ENCODE measurements around the gene PLXNC1. TPM values are rescaled to one million over a fixed set of nuclear protein-coding genes. Genes with fewer than 3 reads are reported as not detected.

PLXNC1 gene
- total and polyA plus RNA-seq, 9 donors: 8.2 to 33.7 (median 17.5) TPM

DNA sequence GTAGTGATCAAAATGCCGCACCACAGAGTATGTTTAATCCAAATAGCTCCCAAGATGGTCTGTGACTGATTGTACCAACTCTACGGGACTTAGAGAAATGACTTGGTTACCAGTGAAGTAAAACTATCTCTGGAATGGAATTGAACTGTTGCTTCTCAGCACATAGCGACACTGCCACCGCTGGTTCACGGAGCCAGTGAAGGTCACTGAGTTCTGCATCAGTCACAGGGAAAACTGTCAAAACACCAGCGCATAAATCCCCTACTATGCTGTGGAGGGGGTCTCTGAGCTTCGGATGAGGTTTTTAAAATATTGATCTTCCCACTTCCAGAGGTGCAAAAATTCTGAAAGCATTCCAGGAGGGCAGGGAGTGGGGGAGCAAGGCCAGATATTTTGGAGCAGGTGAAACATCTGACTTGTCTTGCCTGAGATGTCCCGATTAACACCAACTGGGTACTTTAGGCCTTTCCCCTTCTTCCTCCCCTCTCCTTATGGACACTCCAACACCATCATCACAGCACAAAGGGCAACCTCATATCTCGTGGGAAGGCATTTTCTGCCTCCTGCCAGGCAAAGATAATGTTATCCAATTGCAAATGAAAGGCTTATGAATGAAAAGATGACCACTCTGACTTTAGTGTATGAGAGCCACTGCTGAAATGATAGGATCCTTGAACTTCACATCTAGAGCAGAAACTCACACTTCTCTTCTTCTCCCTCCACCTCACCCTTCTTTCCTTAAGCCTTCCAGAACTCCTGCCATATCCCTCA, 2.0 kb upstream of the PLXNC1 start:
- no peaks in the 10 kb centered on the region for H3K9me3 ChIP-seq
- TF ChIP-seq CTCF (IDR thresholded peaks at IDR 0.05) (no peak), EP300 (IDR thresholded peaks at IDR 0.05) (no peak), POLR2A (IDR thresholded peaks at IDR 0.05) (no peak)
- H3K27ac ChIP-seq: no peak overlapping the region
- H3K36me3 ChIP-seq: no peaks in the 10 kb centered on the region
- no peaks in the 10 kb centered on the region for H3K27me3 ChIP-seq
- 74 to 79% (median 78%) methylated on average over 9 of the region's 9 CpGs for WGBS, 3 donors
- peaks cover 1% of the 10 kb centered on the region for H3K4me1 ChIP-seq (ENCODE audit: insufficient read depth)
- DNase-seq: no peak
- no peak overlapping the region for H3K4me3 ChIP-seq
- intact Hi-C loops (cut with DNase I): loop anchor here (5.0 to 10.0 kb wide), 6 partner anchors 116 to 728 kb away; no protein-coding TSS in a partner anchor

GRCh38 chr12:94147387-94147990, 888 bp upstream of the PLXNC1 start:
- intact Hi-C loops (cut with DNase I): loop anchor here (5.0 to 10.0 kb wide), 6 partner anchors 115 to 727 kb away; no protein-coding TSS in a partner anchor
- 53 to 57% (median 54%) methylated on average over 13 of the region's 13 CpGs for WGBS, 3 donors
- Histone ChIP-seq H3K36me3 (no peaks in the 10 kb centered on the region), H3K4me1 (ENCODE audit: insufficient read depth) (peaks cover 1% of the 10 kb centered on the region), H3K27ac (peak overlapping the region in 1 of 2 donors; percentile 72), H3K9me3 (no peaks in the 10 kb centered on the region), H3K4me3 (peak overlapping the region; percentile 60), H3K27me3 (no peaks in the 10 kb centered on the region)
- DNase-seq: no peak
- TF ChIP-seq POLR2A (IDR thresholded peaks at IDR 0.05) (no peak), EP300 (IDR thresholded peaks at IDR 0.05) (no peak), CTCF (IDR thresholded peaks at IDR 0.05) (no peak)

DNA sequence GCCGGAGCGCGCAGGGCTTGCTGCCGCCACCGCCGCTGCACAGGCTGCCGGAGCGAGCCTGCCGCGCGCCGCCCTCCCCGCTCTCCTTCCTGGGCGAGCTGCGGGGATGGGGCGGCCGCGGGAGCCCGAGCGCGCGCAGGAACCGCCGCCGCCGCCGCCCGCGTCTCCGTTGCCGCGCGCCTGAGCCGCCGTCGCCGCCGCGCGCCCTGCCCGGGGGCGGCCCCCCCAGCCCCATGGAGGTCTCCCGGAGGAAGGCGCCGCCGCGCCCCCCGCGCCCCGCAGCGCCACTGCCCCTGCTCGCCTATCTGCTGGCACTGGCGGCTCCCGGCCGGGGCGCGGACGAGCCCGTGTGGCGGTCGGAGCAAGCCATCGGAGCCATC, 352 bp downstream of the PLXNC1 start:
- Histone ChIP-seq H3K4me3 (peak overlapping the region; percentile 60), H3K27ac (peak overlapping the region; percentile 50 to 72), H3K9me3 (no peaks in the 10 kb centered on the region), H3K4me1 (ENCODE audit: insufficient read depth) (peaks cover 1% of the 10 kb centered on the region), H3K36me3 (no peaks in the 10 kb centered on the region), H3K27me3 (no peaks in the 10 kb centered on the region)
- 0% methylated on average over 28 to 62 of the region's 62 CpGs; no CpG with 5 or more reads in 1 of the 3 donors for WGBS, 3 donors
- TF ChIP-seq POLR2A (IDR thresholded peaks at IDR 0.05): no peak
- no peak for TF ChIP-seq CTCF (IDR thresholded peaks at IDR 0.05)
- no peak for TF ChIP-seq EP300 (IDR thresholded peaks at IDR 0.05)
- intact Hi-C loops (cut with DNase I): loop anchor here (5.0 to 10.0 kb wide), 6 partner anchors 114 to 726 kb away; no protein-coding TSS in a partner anchor
- DNase-seq: no peak

DNA sequence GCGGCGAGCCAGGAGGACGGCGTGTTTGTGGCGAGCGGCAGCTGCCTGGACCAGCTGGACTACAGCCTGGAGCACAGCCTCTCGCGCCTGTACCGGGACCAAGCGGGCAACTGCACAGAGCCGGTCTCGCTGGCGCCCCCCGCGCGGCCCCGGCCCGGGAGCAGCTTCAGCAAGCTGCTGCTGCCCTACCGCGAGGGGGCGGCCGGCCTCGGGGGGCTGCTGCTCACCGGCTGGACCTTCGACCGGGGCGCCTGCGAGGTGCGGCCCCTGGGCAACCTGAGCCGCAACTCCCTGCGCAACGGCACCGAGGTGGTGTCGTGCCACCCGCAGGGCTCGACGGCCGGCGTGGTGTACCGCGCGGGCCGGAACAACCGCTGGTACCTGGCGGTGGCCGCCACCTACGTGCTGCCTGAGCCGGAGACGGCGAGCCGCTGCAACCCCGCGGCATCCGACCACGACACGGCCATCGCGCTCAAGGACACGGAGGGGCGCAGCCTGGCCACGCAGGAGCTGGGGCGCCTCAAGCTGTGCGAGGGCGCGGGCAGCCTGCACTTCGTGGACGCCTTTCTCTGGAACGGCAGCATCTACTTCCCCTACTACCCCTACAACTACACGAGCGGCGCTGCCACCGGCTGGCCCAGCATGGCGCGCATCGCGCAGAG, 873 bp downstream of the PLXNC1 start:
- intact Hi-C loops (cut with DNase I): loop anchor here (5.0 to 10.0 kb wide), 6 partner anchors 113 to 726 kb away; no protein-coding TSS in a partner anchor
- DNase-seq: peak; percentile 52 to 75 (median 69)
- WGBS, 3 donors: 0 to 1% (median 1%) methylated on average over 26 to 76 of the region's 76 CpGs

More for the DNA sequence above, 873 bp downstream of the PLXNC1 start:
- Histone ChIP-seq H3K9me3 (no peaks in the 10 kb centered on the region), H3K27ac (peak overlapping the region in 1 of 2 donors; percentile 72), H3K27me3 (no peaks in the 10 kb centered on the region), H3K4me3 (peak overlapping the region; percentile 60), H3K36me3 (no peaks in the 10 kb centered on the region), H3K4me1 (ENCODE audit: insufficient read depth) (peaks cover 1% of the 10 kb centered on the region)
- peak in 1 of 3 donors; percentile 54 for TF ChIP-seq CTCF (IDR thresholded peaks at IDR 0.05)
- no peak for TF ChIP-seq POLR2A (IDR thresholded peaks at IDR 0.05)
